ENCODE measurements around the gene ACP7.
"Not testable (repeated sequence)": the region's sequence is repeated elsewhere in the genome, so short reads cannot be mapped to it uniquely, and the experiment has no call there.

Gene ACP7

GRCh38 chr19:39078436-39079200 is 5.5 kb upstream of the ACP7 start:
- no peak for DNase-seq

GRCh38 chr19:39080431-39080830 is 3.7 kb upstream of the ACP7 start:
- no peak for DNase-seq

- no peak for DNase-seq
Measured at GRCh38 chr19:39082167-39082566, 2.0 kb upstream of the ACP7 start.

GRCh38 chr19:39082745-39083598 is 1.2 kb upstream of the ACP7 start:
- no peak for DNase-seq

- no peak for DNase-seq
Measured at GRCh38 chr19:39083599-39083982, 577 bp upstream of the ACP7 start.

GRCh38 chr19:39084732-39085080 is 538 bp downstream of the ACP7 start:
- DNase-seq: no peak

- no peak for DNase-seq
Measured at GRCh38 chr19:39085392-39085791, 1.2 kb downstream of the ACP7 start.

GRCh38 chr19:39086386-39086785 is 2.2 kb downstream of the ACP7 start:
- DNase-seq: no peak

GRCh38 chr19:39087907-39088686 is 3.9 kb downstream of the ACP7 start:
- DNase-seq: no peak

- DNase-seq: not testable (repeated sequence)
Measured at GRCh38 chr19:39090016-39090415, 5.8 kb downstream of the ACP7 start.

- DNase-seq: no peak
Measured at GRCh38 chr19:39090881-39091280, 6.7 kb downstream of the ACP7 start.

- not testable (repeated sequence) for DNase-seq
Measured at GRCh38 chr19:39095799-39096540, 11.8 kb downstream of the ACP7 start.

GRCh38 chr19:39097299-39097698 is 13.1 kb downstream of the ACP7 start:
- no peak for DNase-seq

- no peak for DNase-seq
Measured at GRCh38 chr19:39097721-39098120, 13.6 kb downstream of the ACP7 start.

- DNase-seq: no peak
Measured at GRCh38 chr19:39098365-39099269, 14.4 kb downstream of the ACP7 start.

GRCh38 chr19:39099341-39099740 is 15.2 kb downstream of the ACP7 start:
- DNase-seq: no peak

GRCh38 chr19:39100500-39101166 is 16.5 kb downstream of the ACP7 start:
- DNase-seq: no peak

- no peak for DNase-seq
Measured at GRCh38 chr19:39103151-39103550, 19.0 kb downstream of the ACP7 start.

- peak in 1 of 2 experiments; percentile 50 for DNase-seq
Measured at GRCh38 chr19:39104186-39104596, 20.0 kb downstream of the ACP7 start.

GRCh38 chr19:39106194-39106593 is 22.0 kb downstream of the ACP7 start:
- no peak for DNase-seq

GRCh38 chr19:39109641-39110040 is 25.5 kb downstream of the ACP7 start:
- no peak for DNase-seq

Measured in NCI-H446 (cell line).